Mucosa of rectum (tissue), 2 donors: Measurements from ENCODE around the gene ZNF22.
A peak's percentile ranks its signal among the peaks of the same experiment; 100 is the strongest.
"Not testable (repeated sequence)": the region's sequence is repeated elsewhere in the genome, so short reads cannot be mapped to it uniquely, and the experiment has no call there.

Experiments used
- H3K27ac ChIP-seq, 2 donors: one replicate each; pipeline ENCODE4 v1.7.0; 2013; ENCODE audit warnings: inconsistent platforms in 2 of 2, low read depth in 2 of 2, low read length in 2 of 2
- H3K27me3 ChIP-seq, 2 donors: one replicate each; pipeline ENCODE4 v1.7.0; 2013; ENCODE audit warnings: low read length in 2 of 2; ENCODE audit not compliant: control insufficient read depth in 2 of 2, insufficient read depth in 2 of 2
- H3K36me3 ChIP-seq, 2 donors: one replicate each; pipeline ENCODE4 v1.7.0; 2013; ENCODE audit warnings: low read length in 2 of 2; ENCODE audit not compliant: control insufficient read depth in 2 of 2, insufficient read depth in 2 of 2
- H3K4me1 ChIP-seq, 2 donors: one replicate each; pipeline ENCODE4 v1.7.0; 2013; ENCODE audit warnings: low read length in 2 of 2, mild to moderate bottlenecking in 1 of 2; ENCODE audit not compliant: control insufficient read depth in 2 of 2, insufficient read depth in 2 of 2
- H3K4me3 ChIP-seq, 2 donors: one replicate each; pipeline ENCODE4 v1.7.0; 2013; ENCODE audit warnings: low read length in 2 of 2
- H3K9ac ChIP-seq, 2 donors: one replicate each; pipeline ENCODE4 v1.7.0; 2013; ENCODE audit warnings: low read length in 2 of 2, low read depth in 1 of 2, mild to moderate bottlenecking in 1 of 2
- H3K9me3 ChIP-seq, 2 donors: one replicate each; pipeline ENCODE4 v1.7.0; 2013; ENCODE audit warnings: low read length in 2 of 2; ENCODE audit not compliant: control insufficient read depth in 2 of 2
- donor health status: healthy.
- donor health status: Normal muscosa, but diverticular disease.

The ZNF22 gene

GRCh38 chr10:44998146-44998631, 2.5 kb upstream of the ZNF22 start:
- H3K4me1 ChIP-seq = peaks cover 21 to 29% of the 10 kb centered on the region in 2 donors
- no peak overlapping the region for H3K9ac ChIP-seq
- peaks cover under 1 to 3% of the 10 kb centered on the region in 2 donors for H3K36me3 ChIP-seq
- no peaks in the 10 kb centered on the region for H3K27me3 ChIP-seq
- H3K27ac ChIP-seq = peak overlapping the region in 1 of 2 donors; percentile 13
- no peak overlapping the region for H3K4me3 ChIP-seq
- no peaks in the 10 kb centered on the region for H3K9me3 ChIP-seq

GRCh38 chr10:45000138-45000751, 478 bp upstream of the ZNF22 start:
- peak overlapping the region; percentile 91 to 95 for H3K27ac ChIP-seq
- peak overlapping the region; percentile 72 to 91 for H3K9ac ChIP-seq
- peak overlapping the region; percentile 72 to 97 for H3K4me3 ChIP-seq
- H3K36me3 ChIP-seq = peaks cover 9 to 11% of the 10 kb centered on the region in 2 donors
- H3K4me1 ChIP-seq = peaks cover 21 to 29% of the 10 kb centered on the region in 2 donors
- no peaks in the 10 kb centered on the region for H3K9me3 ChIP-seq
- H3K27me3 ChIP-seq = no peaks in the 10 kb centered on the region

DNA sequence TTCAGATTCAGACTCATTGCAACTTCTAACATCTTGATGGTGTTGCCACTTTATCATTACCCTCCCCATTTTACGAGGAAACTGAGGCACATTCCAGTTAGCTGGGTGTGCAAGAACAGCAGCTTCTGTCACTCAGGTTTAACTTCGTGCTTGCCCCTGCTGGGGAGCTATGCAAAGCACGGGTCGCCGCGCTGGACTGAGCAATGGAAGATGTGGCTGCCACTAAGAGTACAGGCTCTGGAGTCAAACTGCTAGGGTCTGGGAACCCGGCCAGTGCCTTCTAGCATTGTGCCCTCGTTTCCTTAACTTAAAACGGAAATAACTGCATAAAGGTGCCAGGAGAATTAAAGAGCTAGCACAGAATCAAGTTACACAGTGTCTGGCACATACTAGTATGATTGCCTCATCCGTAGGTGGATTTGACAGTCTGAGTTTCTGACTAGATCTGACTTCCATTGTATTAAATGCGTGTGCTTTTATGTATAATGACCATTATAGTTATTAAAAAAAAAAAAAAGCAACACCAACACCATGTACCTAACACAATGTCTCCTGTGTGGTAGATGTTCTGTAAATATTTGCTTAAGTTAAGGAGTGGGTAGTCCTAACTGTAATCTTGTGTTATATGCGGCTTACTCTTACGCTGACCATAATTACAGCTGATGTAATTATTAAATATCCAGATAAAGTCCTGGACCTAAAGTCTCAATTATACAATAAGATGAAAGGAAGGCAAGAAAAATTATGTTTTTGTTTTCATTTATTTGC, 842 bp downstream of the ZNF22 start:
- Histone ChIP-seq H3K4me3 (peak overlapping the region; percentile 72 to 97), H3K4me1 (peaks cover 19% of the 10 kb centered on the region in 2 donors), H3K27me3 (no peaks in the 10 kb centered on the region), H3K27ac (peak overlapping the region; percentile 91 to 95), H3K9ac (peak overlapping the region; percentile 72 to 91), H3K36me3 (peaks cover 10 to 11% of the 10 kb centered on the region in 2 donors), H3K9me3 (no peaks in the 10 kb centered on the region)

GRCh38 chr10:45003432-45004000, 2.8 kb downstream of the ZNF22 start:
- Histone ChIP-seq H3K9ac (no peak overlapping the region), H3K4me3 (no peak overlapping the region), H3K9me3 (no peaks in the 10 kb centered on the region), H3K4me1 (peaks cover 13 to 19% of the 10 kb centered on the region in 2 donors), H3K27me3 (no peaks in the 10 kb centered on the region), H3K36me3 (peaks cover 10 to 11% of the 10 kb centered on the region in 2 donors), H3K27ac (no peak overlapping the region)

- H3K27ac ChIP-seq = no peak overlapping the region
- peaks cover 10 to 11% of the 10 kb centered on the region in 2 donors for H3K36me3 ChIP-seq
- H3K4me1 ChIP-seq = peaks cover 13 to 20% of the 10 kb centered on the region in 2 donors
- no peak overlapping the region for H3K9ac ChIP-seq
- no peak overlapping the region for H3K4me3 ChIP-seq
- H3K9me3 ChIP-seq = no peaks in the 10 kb centered on the region
- no peaks in the 10 kb centered on the region for H3K27me3 ChIP-seq
Measured at GRCh38 chr10:45004661-45005060, 3.9 kb downstream of the ZNF22 start.

DNA sequence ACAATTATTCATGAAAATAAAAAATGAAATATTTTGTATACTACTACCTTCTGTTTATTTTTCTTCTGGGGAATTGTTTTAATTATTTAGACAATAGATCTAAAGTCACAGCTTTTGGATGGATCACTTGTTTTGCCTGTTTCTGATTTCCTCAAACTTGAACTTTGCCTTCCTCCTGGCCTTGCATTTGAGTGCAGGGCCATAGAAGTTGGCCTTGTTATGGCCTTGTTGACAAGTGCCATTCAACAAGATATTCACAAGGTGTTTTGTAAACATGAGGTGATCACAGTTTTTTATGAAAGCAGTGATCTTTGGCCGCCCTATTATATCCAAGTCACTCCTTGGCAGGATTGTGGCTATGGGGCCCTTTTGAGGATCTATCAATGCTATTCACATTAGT, 4.6 kb downstream of the ZNF22 start:
- Histone ChIP-seq H3K36me3 (peaks cover 10 to 11% of the 10 kb centered on the region in 2 donors), H3K27ac (no peak overlapping the region), H3K4me1 (peaks cover 13 to 17% of the 10 kb centered on the region in 2 donors), H3K27me3 (no peaks in the 10 kb centered on the region), H3K9ac (no peak overlapping the region), H3K9me3 (no peaks in the 10 kb centered on the region), H3K4me3 (no peak overlapping the region)

DNA sequence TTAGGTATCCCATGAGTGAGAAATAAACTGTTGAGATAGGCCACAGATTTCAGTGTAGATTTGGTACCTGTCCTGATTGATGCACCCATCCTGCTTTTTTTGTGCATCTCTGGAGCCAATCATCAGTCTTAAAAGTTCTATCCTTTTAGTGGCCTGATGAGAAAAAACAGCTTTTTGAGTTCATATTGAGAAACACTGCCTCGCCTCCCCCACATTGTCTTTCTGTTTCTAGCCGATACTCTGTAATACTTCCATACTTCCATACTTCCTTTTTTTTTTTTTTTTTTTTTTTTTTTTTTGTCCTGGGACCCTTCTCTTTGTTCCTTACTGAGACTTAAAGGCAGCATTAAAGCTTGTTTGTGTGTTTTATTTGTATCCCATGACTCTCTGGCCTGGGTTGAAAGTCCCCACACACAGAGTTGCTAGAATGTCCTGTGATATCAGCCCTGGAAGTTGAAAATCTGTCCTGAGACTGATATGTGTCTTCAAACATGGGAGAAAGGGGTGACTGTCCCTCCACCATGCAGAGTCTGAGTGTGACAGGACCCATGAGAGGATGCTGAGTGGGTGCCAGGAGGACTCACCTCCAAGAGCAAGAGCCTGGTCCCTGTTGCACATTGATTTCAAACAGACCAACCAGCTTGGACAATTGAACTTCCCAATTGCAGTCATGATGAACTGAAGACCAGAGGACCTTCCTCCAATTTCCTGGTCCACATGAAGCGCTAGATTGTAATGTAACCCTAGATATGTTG, 5.7 kb downstream of the ZNF22 start:
- Histone ChIP-seq H3K27ac (no peak overlapping the region), H3K9ac (no peak overlapping the region), H3K27me3 (no peaks in the 10 kb centered on the region), H3K4me1 (peaks cover 10 to 12% of the 10 kb centered on the region in 2 donors), H3K4me3 (no peak overlapping the region), H3K9me3 (no peaks in the 10 kb centered on the region), H3K36me3 (peaks cover 10 to 11% of the 10 kb centered on the region in 2 donors)

DNA sequence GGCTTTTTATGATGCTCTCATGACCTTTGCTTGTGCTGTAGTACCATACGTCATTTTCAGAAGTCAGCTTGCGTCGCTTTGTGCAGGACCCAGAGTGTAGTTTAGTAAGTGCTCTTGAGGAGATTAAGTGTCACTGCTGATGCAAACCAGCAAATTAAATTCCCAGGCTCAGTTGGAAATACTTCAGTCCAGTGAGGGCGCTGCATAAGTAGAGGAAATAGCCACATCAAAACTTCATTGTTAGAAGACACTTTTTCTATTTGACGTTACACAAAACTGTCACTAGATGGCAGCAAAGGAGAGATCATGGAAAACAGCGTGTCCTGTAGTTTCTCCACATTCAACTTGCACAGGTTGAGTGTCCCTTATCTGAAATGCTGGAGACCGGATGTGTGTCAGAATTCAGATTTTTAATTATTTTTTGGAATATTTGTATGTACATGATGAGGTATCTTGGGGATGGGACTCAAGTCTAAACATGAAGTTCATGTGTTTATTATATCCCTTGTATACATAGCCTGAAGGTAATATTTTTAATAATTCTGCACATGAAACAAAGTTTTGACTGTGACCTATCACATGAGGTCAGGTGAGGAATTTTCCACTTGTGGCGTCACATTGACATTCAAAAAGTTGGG, 7.9 kb downstream of the ZNF22 start:
- no peak overlapping the region for H3K4me3 ChIP-seq
- no peaks in the 10 kb centered on the region for H3K9me3 ChIP-seq
- H3K4me1 ChIP-seq = peaks cover 0 to 4% of the 10 kb centered on the region in 2 donors
- no peaks in the 10 kb centered on the region for H3K27me3 ChIP-seq
- no peak overlapping the region for H3K9ac ChIP-seq
- H3K27ac ChIP-seq = no peak overlapping the region
- H3K36me3 ChIP-seq = peaks cover 5 to 6% of the 10 kb centered on the region in 2 donors

GRCh38 chr10:45014557-45014956, 13.8 kb downstream of the ZNF22 start:
- H3K36me3 ChIP-seq, H3K9me3 ChIP-seq, H3K9ac ChIP-seq, H3K27me3 ChIP-seq, H3K27ac ChIP-seq, H3K4me1 ChIP-seq, H3K4me3 ChIP-seq: not testable (repeated sequence)
